ENCODE results near the gene CDH2.

- TF ChIP-seq CTCF (conservative IDR thresholded peaks at IDR 0.05) (no peak), ZFX (IDR thresholded peaks at IDR 0.05) (no peak)
Observed at GRCh38 chr18:28002841-28003240, 174.1 kb downstream of the CDH2 start.
